HFF-Myc (cell line): ENCODE results near the gene JADE2.
"Not testable (repeated sequence)": the region's sequence is repeated elsewhere in the genome, so short reads cannot be mapped to it uniquely, and the experiment has no call there.

Source experiments
- DNase-seq: peaks from one replicate; pipeline ENCODE4 v3.0.0-alpha.2; 2011; ENCODE audit warnings: low read depth; ENCODE audit errors: extremely low read depth
- H3K4me3 ChIP-seq: replicated peaks from 2 replicates; pipeline ENCODE4 v1.5.1; 2011; ENCODE audit warnings: low read depth, mild to moderate bottlenecking, control low read depth, low read length
- CTCF ChIP-seq: IDR thresholded peaks from 2 replicates; pipeline ENCODE4 v1.5.1; 2012; ENCODE audit warnings: mild to moderate bottlenecking, low read depth, low read length, control low read depth; ENCODE audit errors: missing control alignments

JADE2 gene

GRCh38 chr5:134547999-134548658, 22.7 kb downstream of the JADE2 start:
- TF ChIP-seq CTCF: no peak
- DNase-seq: no peak
- no peak overlapping the region for H3K4me3 ChIP-seq

- no peak for DNase-seq
- no peak for TF ChIP-seq CTCF
- no peak overlapping the region for H3K4me3 ChIP-seq
These were observed 24.2 kb downstream of the JADE2 start for GRCh38 chr5:134549714-134550113.

GRCh38 chr5:134550271-134551214, 25.1 kb downstream of the JADE2 start:
- no peak for TF ChIP-seq CTCF
- no peak overlapping the region for H3K4me3 ChIP-seq
- DNase-seq: no peak

- DNase-seq: no peak
- H3K4me3 ChIP-seq: no peak overlapping the region
- TF ChIP-seq CTCF: no peak
These were observed 26.4 kb downstream of the JADE2 start for GRCh38 chr5:134551901-134552300.

- DNase-seq: no peak
- TF ChIP-seq CTCF: no peak
- no peak overlapping the region for H3K4me3 ChIP-seq
These were observed 26.8 kb downstream of the JADE2 start for GRCh38 chr5:134552301-134552700.

GRCh38 chr5:134552716-134553115, 27.2 kb downstream of the JADE2 start:
- DNase-seq, H3K4me3 ChIP-seq: not testable (repeated sequence)

GRCh38 chr5:134553821-134554267, 28.4 kb downstream of the JADE2 start:
- no peak for DNase-seq
- TF ChIP-seq CTCF: no peak
- no peak overlapping the region for H3K4me3 ChIP-seq
